22Rv1 (cell line): ENCODE data around the gene CDIPT.
"Not testable (repeated sequence)": the region's sequence is repeated elsewhere in the genome, so short reads cannot be mapped to it uniquely, and the experiment has no call there.

Source experiments
- CTCF ChIP-seq: fragments of 450-650 bp; IDR thresholded peaks from 2 replicates; pipeline ENCODE4 v1.5.1; 2017; ENCODE audit warnings: mild to moderate bottlenecking
- ZFX ChIP-seq: fragments of 450-650 bp; IDR thresholded peaks from 2 replicates; pipeline ENCODE4 v1.6.1; 2017; ENCODE audit warnings: antibody characterized with exemption, borderline replicate concordance

DNA sequence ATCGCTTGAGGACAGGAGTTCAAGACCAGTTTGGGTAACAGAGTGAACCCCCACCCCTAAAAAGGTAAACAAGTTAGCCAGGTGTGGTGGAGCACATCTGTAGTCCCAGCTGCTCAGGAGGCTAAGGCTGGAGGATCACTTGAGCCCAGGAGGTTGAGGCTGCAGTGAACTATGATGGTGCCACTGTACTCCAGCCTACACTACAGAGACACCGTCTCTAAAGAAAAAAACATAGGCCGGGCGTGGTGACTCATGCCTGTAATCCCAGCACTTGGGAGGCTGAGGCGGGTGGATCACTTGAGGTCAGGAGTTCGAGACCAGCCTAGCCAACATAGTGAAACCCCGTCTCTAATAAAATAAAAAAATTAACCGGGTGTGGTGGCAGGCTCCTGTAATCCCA, 6.0 kb upstream of the CDIPT start:
- not testable (repeated sequence) for TF ChIP-seq CTCF, ZFX
